OCI-LY7 (cell line): Measurements from ENCODE around the gene BEND7.

ENCODE experiments used
- EZH2phosphoT487 ChIP-seq: fragments of 200-600 bp; sonication (generic); IDR thresholded peaks from 2 replicates; pipeline ENCODE4 v1.6.1; 2018; ENCODE audit warnings: low read depth, borderline replicate concordance, mild to moderate bottlenecking, mixed run types, antibody characterized with exemption, low read length, moderate library complexity, mixed read lengths
- TF ChIP-seq, protein P1 (sequence below): fragments of 200-600 bp; sonication (generic); conservative IDR thresholded peaks from 2 replicates; pipeline ENCODE4 v1.5.1; 2014; ENCODE audit warnings: mild to moderate bottlenecking, antibody characterized with exemption, low read length, moderate library complexity, mixed read lengths

DNA sequence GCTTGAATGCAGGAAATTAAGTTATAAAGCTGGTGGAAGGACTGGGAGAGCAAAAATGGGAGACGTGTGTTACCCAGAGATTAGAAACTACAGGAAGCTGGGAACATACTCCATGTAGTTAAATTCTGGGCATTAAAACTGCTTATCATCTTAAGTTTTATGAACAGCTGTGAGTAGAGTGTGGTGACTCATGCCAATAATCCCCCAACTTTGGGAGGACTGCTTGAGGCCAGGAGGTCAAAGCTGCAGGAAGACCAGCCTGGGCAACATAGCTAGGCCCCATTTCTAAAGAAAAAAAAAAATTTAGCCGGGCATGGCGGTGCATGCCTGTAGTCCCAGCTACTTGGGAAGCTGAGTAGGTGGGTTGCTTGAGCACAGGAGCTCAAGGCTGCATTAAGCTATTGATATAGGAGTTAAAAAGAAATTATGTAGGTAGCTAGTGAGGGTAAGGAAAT is 124.5 kb downstream of the BEND7 start:
- TF ChIP-seq, protein P1, sequence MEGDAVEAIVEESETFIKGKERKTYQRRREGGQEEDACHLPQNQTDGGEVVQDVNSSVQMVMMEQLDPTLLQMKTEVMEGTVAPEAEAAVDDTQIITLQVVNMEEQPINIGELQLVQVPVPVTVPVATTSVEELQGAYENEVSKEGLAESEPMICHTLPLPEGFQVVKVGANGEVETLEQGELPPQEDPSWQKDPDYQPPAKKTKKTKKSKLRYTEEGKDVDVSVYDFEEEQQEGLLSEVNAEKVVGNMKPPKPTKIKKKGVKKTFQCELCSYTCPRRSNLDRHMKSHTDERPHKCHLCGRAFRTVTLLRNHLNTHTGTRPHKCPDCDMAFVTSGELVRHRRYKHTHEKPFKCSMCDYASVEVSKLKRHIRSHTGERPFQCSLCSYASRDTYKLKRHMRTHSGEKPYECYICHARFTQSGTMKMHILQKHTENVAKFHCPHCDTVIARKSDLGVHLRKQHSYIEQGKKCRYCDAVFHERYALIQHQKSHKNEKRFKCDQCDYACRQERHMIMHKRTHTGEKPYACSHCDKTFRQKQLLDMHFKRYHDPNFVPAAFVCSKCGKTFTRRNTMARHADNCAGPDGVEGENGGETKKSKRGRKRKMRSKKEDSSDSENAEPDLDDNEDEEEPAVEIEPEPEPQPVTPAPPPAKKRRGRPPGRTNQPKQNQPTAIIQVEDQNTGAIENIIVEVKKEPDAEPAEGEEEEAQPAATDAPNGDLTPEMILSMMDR: no peak
- TF ChIP-seq EZH2phosphoT487: no peak
